DMS114 treated with DMSO at 0.1 percent for 48 hours (cell line): ENCODE results near the gene HEPACAM2.
A peak's percentile ranks its signal among the peaks of the same experiment; 100 is the strongest.

ENCODE experiments used
- DNase-seq: peaks from one replicate; lab custom pipeline; 2025; ENCODE audit not compliant: unreplicated experiment; lab: John Stamatoyannopoulos, UW

Gene HEPACAM2

DNA sequence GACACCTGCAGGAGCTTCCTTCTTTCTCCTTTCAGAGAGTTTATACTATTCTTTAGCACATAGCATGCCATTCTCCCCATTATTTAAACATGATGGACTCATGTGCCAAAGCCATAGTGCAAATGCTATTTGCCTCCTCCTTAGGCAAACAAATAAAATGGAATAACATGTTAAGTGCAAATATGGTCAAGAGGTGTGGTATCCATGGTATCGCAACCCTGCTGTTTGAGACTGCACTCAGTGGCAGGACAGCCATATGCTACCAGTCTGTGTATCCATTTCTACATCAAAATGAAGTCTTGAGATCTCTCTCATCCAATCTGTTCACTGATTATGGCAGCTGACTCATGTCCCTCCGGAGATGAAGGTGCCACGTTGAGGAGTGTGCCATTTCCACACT lies 22.8 kb downstream of the HEPACAM2 start:
- DNase-seq: no peak

- DNase-seq: no peak
Observed at GRCh38 chr7:93202594-93203250, 23.5 kb downstream of the HEPACAM2 start.

DNA sequence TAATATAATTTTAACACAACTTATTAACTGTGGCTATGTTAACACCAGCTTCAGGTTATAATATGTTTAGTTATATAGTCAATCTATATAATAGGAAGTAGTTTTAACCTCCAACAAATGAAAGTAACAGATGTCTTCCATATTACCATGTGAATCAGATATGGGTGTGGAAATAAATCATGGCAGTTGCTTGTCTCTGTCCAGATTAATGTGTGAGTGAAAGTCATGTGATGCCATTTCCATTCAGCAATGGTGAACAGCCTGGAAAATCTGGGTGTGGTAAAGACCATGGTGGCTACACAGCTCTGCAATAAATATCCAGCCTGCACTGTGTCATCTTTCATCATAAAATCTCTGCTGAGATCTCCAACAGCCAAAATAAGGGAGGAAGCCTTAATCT lies 27.8 kb downstream of the HEPACAM2 start:
- no peak for DNase-seq

DNA sequence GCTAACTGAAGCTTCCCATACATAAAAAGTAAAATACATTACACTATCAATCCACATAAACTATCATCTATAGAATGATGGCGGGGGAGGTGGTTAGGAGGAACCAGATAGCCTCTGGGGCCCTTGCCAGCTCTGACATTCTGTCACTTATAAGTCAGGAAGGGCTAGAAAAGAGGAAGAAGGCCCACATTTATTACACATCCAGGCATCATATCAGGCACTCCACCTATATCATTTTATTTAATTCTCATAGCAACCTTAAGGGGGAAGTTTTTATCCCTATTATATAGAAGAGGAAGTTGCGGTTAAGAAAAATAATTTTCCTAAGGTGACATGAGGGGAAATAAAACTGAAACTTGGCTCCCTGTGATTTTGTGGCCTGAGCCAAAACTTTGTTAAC lies 29.9 kb downstream of the HEPACAM2 start:
- DNase-seq: no peak

- DNase-seq: no peak
Observed at GRCh38 chr7:93194386-93194785, 31.9 kb downstream of the HEPACAM2 start.

GRCh38 chr7:93188870-93189634 lies 37.2 kb downstream of the HEPACAM2 start:
- DNase-seq: no peak

DNA sequence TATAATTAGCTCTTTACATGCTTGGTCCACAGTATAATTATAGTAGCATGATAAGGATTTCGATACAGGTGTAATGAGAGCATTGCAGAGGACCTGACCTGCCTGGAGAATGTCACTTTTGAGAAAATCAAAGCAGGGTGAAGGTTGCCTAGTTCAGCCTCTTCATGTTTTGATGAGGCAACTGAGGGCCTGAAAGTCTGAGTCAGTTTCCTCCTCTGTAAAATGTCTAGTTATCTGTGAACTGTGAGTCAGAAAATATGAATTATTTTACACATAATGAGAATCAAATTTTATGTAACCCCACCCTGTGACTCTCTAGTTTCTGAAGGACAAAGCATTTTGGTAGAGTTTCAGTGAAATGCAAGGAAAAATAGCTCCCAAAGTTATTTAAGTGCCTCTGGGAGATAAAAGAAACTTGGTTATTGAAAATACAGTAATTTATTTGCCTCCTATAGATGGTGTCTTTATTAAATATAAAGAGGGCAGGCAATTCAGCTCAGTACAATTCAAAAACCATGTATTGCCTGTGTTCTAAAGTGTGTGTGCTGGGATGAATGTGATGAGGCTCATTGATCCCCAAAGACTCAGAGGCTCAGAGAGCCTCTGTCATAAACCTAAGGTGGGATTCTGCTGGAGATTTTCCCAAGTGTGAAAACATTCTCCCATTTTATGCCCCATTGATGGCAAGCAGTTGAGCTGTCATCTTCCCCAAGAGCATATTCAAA lies 40.8 kb downstream of the HEPACAM2 start:
- no peak for DNase-seq

GRCh38 chr7:93179173-93179572 lies 47.1 kb downstream of the HEPACAM2 start:
- no peak for DNase-seq

DNA sequence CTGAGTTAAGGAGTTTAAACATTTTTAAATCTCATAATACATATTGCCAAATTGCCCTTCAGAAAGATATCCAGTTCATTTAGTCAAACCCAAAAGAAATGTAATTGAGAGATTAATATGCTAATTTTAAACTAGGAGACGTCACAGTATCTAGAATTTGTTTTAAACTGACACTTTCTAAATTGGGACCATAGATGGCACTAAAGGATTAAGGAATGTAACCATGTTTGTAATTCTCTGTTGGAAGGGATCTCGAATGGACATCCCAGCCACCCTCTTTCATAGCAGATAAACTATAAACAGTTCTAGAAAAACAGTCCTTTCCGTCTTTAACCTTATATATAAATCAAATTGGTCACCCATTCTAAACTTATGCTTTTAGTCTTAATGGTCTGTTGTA lies 48.1 kb downstream of the HEPACAM2 start:
- DNase-seq: peak; percentile 6

GRCh38 chr7:93176992-93177580 lies 49.2 kb downstream of the HEPACAM2 start:
- no peak for DNase-seq

DNA sequence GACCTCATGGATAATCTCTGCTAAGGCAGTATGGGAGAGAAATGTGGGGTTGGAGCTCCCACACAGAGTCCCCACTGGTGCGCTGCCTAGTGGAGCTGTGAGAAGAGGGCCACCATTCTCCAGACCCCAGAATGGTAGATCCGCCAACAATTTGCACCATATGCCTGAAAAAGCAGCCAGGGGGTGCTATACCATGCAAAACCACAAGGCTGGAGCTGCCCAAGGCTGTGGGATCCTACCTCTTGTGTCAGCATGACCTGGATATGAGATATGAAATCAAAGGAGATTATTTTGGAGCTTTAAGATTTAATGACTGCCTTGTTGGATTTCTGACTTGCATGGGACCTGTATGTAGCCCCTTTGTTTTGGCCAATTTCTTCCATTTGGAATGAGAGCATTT lies 51.0 kb downstream of the HEPACAM2 start:
- DNase-seq: no peak

GRCh38 chr7:93172683-93173082 lies 53.6 kb downstream of the HEPACAM2 start:
- DNase-seq: no peak

GRCh38 chr7:93171606-93172226 lies 54.6 kb downstream of the HEPACAM2 start:
- DNase-seq: no peak

- no peak for DNase-seq
Observed at GRCh38 chr7:93165447-93165846, 60.8 kb downstream of the HEPACAM2 start.

GRCh38 chr7:93164766-93165165 lies 61.5 kb downstream of the HEPACAM2 start:
- no peak for DNase-seq

GRCh38 chr7:93161181-93161762 lies 65.0 kb downstream of the HEPACAM2 start:
- no peak for DNase-seq

DNA sequence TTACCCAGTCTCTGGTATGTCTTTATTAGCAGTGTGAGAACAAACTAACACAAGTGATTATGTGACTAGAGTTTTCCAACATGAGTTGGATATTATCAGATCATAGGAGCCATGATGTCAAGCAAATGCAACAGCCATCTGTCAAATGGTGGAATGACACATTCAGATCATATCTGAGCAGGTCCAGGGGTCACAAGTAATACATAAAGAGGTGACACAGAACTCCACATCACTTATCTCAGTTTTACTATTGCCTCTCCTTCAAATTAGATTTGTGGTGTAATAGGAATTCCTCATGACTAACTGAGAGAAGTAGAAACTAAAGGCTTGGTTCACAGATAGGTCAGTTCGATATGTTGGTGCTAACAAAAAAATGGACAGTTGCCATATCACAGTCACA lies 65.9 kb downstream of the HEPACAM2 start:
- no peak for DNase-seq

GRCh38 chr7:93159490-93159889 lies 66.8 kb downstream of the HEPACAM2 start:
- DNase-seq: no peak

GRCh38 chr7:93156884-93157283 lies 69.4 kb downstream of the HEPACAM2 start:
- no peak for DNase-seq

- DNase-seq: no peak
Observed at GRCh38 chr7:93150200-93150835, 76.0 kb downstream of the HEPACAM2 start.
